Kidney (tissue), 14 donors: ENCODE data around the gene CFAP69. TPM values are rescaled to one million over a fixed set of nuclear protein-coding genes. Genes with fewer than 3 reads are reported as not detected.

ENCODE experiments used
- DNase-seq, 5 donors: peaks; one replicate each; pipeline ENCODE4 v3.0.0-alpha.2; 2013 to 2020
- FAIRE-seq: peaks from 2 replicates; lab custom pipeline; 2012; peaks lifted over from hg19 to GRCh38; lab: Jason Lieb, UNC
- H3K27ac ChIP-seq, 2 donors: one replicate each; pipeline ENCODE4 v1.7.0; 2013; ENCODE audit warnings: low read depth in 2 of 2, low read length in 2 of 2, inconsistent platforms in 1 of 2
- H3K27me3 ChIP-seq: one replicate; pipeline ENCODE4 v1.7.1; 2013; ENCODE audit warnings: low read length, inconsistent platforms; ENCODE audit not compliant: control insufficient read depth, insufficient read depth
- H3K36me3 ChIP-seq, 3 donors: one replicate each; pipeline versions ENCODE4 v1.7.0 to v1.7.1; 2013; ENCODE audit warnings: low read length in 3 of 3, control low read depth in 1 of 3, inconsistent platforms in 1 of 3; ENCODE audit not compliant: insufficient read depth in 3 of 3, control insufficient read depth in 2 of 3
- H3K4me1 ChIP-seq, 3 donors: one replicate each; pipeline versions ENCODE4 v1.7.0 to v1.7.1; 2013; ENCODE audit warnings: low read length in 3 of 3, inconsistent platforms in 1 of 3, low read depth in 1 of 3; ENCODE audit not compliant: control insufficient read depth in 2 of 3, insufficient read depth in 2 of 3
- H3K4me3 ChIP-seq, 3 donors: one replicate each; pipeline versions ENCODE4 v1.7.0 to v1.8.1; 2013; ENCODE audit warnings: low read length in 3 of 3, control low read depth in 1 of 3, inconsistent platforms in 1 of 3
- H3K9ac ChIP-seq, 3 donors: one replicate each; pipeline versions ENCODE4 v1.7.0 to v1.7.1; 2013; ENCODE audit warnings: low read length in 3 of 3, control low read depth in 1 of 3, inconsistent platforms in 1 of 3
- H3K9me3 ChIP-seq, 3 donors: one replicate each; pipeline versions ENCODE4 v1.7.0 to v1.7.1; 2013; ENCODE audit warnings: low read length in 3 of 3, control low read depth in 1 of 3, inconsistent platforms in 1 of 3; ENCODE audit not compliant: control insufficient read depth in 2 of 3, insufficient read depth in 1 of 3
- CTCF ChIP-seq: IDR thresholded peaks from 3 replicates; pipeline ENCODE4 v1.5.1; 2012; ENCODE audit warnings: mild to moderate bottlenecking, moderate library complexity, borderline replicate concordance; ENCODE audit not compliant: insufficient read depth; ENCODE audit errors: extremely low read depth
- intact Hi-C: fragments of 100-400 bp; cut with DNase I; formaldehyde crosslinking; loops from one replicate; pipeline ENCODE4 v1.11.1; 2022
- polyA plus RNA-seq: library from polyadenylated mRNA; stranded (reverse); fragments of 350-450 nt; fragmentation: Illumina TruSeq; extraction: RNeasy Lipid Tissue Mini Kit (QIAGEN cat#74804); gene quantifications from one replicate; pipeline ENCODE4 v1.2.3, GENCODE V29; 2014; ENCODE audit warnings: low read depth, low replicate concordance; ENCODE audit not compliant: insufficient read depth
- total RNA-seq: library from RNA; stranded (reverse); fragmentation: NEBNext Ultra II Directional; extraction: Animal tissue kit (Norgen Biotek cat#: 25700); gene quantifications from one replicate; pipeline ENCODE4 v1.2.1, GENCODE V29; 2021
- donor health status: control.
- donor health status: control.
- donor health status: control.
- donor health status: control.
- donor health status: control.
- donor health status: DM: yes; HTN: yes; CAD: no.
- donor health status: Normal renal cell carcinoma (clear cell type).

The CFAP69 gene
- total and polyA plus RNA-seq, 2 donors from 2014 or later = 9.2 to 13.2 TPM

DNA sequence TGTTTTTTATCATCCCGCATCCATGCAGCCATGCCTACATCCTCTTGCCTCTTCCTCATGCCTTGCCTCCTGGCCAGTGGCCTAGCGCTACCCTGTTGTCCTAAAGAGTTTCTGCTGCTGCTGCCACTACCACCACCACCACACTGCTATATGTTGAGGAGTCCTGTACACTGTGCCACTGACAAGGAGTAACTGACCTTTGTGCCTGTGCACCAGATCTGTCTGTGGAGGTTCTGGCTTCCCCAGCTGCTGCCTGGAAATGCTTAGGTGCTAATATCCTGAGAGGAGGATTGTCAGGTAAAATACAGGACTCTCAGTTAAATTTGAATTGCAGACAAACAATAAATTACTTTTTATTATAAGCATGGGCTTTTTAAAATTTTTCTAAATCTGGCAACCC is 7.0 kb upstream of the CFAP69 start:
- no peaks in the 10 kb centered on the region for H3K4me1 ChIP-seq
- no peaks in the 10 kb centered on the region for H3K27me3 ChIP-seq
- H3K9me3 ChIP-seq = no peaks in the 10 kb centered on the region
- FAIRE-seq (no peak), DNase-seq (no peak)
- intact Hi-C loops = no loop called here
- H3K27ac ChIP-seq = no peak overlapping the region
- no peak overlapping the region for H3K4me3 ChIP-seq
- no peak for TF ChIP-seq CTCF
- H3K9ac ChIP-seq = no peak overlapping the region
- H3K36me3 ChIP-seq = no peaks in the 10 kb centered on the region

- intact Hi-C loops = no loop called here
- FAIRE-seq = no peak
- no peak overlapping the region for H3K27ac ChIP-seq
Observed at GRCh38 chr7:90238583-90238982, 6.4 kb upstream of the CFAP69 start.

DNA sequence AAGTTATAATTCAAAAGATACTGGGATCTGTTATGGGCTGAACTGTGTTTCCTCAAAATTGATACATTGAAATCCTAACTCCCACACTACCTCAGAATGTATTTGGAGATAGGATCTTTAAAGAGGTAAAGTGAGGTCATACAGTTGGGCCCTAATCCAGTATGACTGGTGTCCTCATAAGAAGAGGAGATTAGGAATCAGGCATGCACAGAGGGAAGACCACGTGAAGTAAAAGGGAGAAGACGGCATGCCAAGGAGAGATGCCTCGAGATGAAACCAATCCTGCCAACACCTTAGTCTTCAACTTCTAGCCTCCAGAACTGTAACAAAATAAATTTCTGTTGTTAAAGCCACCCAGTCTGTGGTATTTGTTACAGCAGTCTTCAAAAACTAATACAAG is 5.9 kb upstream of the CFAP69 start:
- intact Hi-C loops = no loop called here
- H3K36me3 ChIP-seq = no peaks in the 10 kb centered on the region
- H3K9ac ChIP-seq = no peak overlapping the region
- no peaks in the 10 kb centered on the region for H3K9me3 ChIP-seq
- FAIRE-seq (no peak), DNase-seq (no peak)
- no peak overlapping the region for H3K4me3 ChIP-seq
- H3K4me1 ChIP-seq = no peaks in the 10 kb centered on the region
- TF ChIP-seq CTCF = no peak
- H3K27ac ChIP-seq = no peak overlapping the region
- no peaks in the 10 kb centered on the region for H3K27me3 ChIP-seq

More at GRCh38 chr7:90238583-90238982, 6.4 kb upstream of the CFAP69 start:
- H3K9ac ChIP-seq = no peak overlapping the region
- no peaks in the 10 kb centered on the region for H3K4me1 ChIP-seq
- DNase-seq = no peak
- no peak for TF ChIP-seq CTCF
- H3K4me3 ChIP-seq = no peak overlapping the region
- no peaks in the 10 kb centered on the region for H3K36me3 ChIP-seq
- no peaks in the 10 kb centered on the region for H3K27me3 ChIP-seq
- H3K9me3 ChIP-seq = no peaks in the 10 kb centered on the region

- H3K4me1 ChIP-seq = peaks cover 0 to 4% (median 0%) of the 10 kb centered on the region in 3 donors
- no peak overlapping the region for H3K27ac ChIP-seq
- no peaks in the 10 kb centered on the region for H3K27me3 ChIP-seq
- no peak overlapping the region for H3K9ac ChIP-seq
- H3K36me3 ChIP-seq = no peaks in the 10 kb centered on the region
- DNase-seq (no peak), FAIRE-seq (no peak)
- no peak overlapping the region for H3K4me3 ChIP-seq
- intact Hi-C loops = no loop called here
- H3K9me3 ChIP-seq = no peaks in the 10 kb centered on the region
- TF ChIP-seq CTCF = no peak
Observed at GRCh38 chr7:90239625-90240228, 5.2 kb upstream of the CFAP69 start.
